ENCODE results near the gene ACOT9. TPM values are rescaled to one million over a fixed set of nuclear protein-coding genes. Genes with fewer than 3 reads are reported as not detected.

Gene ACOT9
- total RNA-seq, 1 experiment from 2014 or later: 44.5 TPM

DNA sequence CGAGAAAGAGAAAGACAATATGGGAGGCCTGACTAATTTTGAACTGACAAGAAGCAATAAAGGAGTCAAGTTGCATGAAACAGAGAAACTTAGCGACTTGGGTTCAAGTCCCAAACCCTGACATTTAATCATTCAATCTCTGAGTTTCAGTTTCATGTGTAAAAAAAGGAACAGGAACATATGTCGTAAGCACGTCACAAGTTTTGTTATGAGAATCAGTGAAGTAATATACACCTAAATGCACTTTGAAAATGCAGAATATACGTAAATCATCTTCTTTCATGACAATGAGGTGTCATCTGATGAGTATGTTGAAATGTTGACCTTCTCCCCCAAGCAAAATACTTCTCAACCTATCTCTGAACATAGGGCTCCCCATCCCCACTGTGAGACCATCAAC lies 10.4 kb downstream of the ACOT9 start:
- ATAC-seq: no peak
- in situ Hi-C loops (cut with HindIII; ENCODE audit: low pct_unique_long_range_greater_than_20kb, low sequenced_read_pairs): no loop called here
- POLR2A ChIA-PET: no interaction called here

DNA sequence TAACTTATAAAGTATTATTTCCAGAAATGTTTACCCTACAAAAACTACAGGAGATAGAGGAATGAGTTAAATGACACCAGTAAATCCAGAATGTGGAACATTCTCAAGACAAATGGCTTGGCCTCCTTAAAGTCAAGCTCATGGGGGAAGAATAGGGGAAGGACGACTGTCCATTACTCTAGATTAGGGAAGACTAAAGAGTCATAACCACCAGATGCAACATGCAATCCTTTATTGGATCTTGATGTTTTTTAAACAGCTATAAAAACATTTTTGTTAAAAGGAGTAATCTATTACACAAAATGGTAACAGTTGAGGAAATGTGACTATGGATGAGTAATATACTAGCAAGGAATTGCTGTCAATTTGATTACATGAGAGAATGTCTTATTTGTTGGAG lies 11.1 kb downstream of the ACOT9 start:
- intact Hi-C loops (cut with micrococcal nuclease; ENCODE audit: unreplicated experiment) (no loop called here), in situ Hi-C loops (cut with HindIII; ENCODE audit: low pct_unique_long_range_greater_than_20kb, low sequenced_read_pairs) (no loop called here)
- no peaks in the 10 kb centered on the region for H3K27me3 ChIP-seq (ENCODE audit: control insufficient read depth, insufficient read depth, low read length)
- H3K4me1 ChIP-seq (ENCODE audit: control insufficient read depth, insufficient read depth, low read length): no peaks in the 10 kb centered on the region
- ChIA-PET CTCF (no interaction called here), POLR2A (no interaction called here)
- peaks cover 5% of the 10 kb centered on the region; the same call in 1 of the 2 replicates for H3K36me3 ChIP-seq (ENCODE audit: control insufficient read depth, insufficient read depth, low read length)
- no peak for ATAC-seq
- BruUV-seq (replicated peaks): no TSS peak
- H3K9me3 ChIP-seq (ENCODE audit: control insufficient read depth, insufficient read depth, low read depth, low read length): no peaks in the 10 kb centered on the region
- no peak overlapping the region for H3K4me3 ChIP-seq (ENCODE audit: low read depth in 2 of 2, low read length in 2 of 2)
- no peak overlapping the region for H3K27ac ChIP-seq (ENCODE audit: low read length)
- DNase-seq (ENCODE audit: low read depth, low spot score): no peak
- TF ChIP-seq TCF7L2 (IDR thresholded peaks at IDR 0.05; ENCODE audit: low read depth, low read length) (no peak), POLR2AphosphoS5 (IDR thresholded peaks at IDR 0.05; ENCODE audit: low read depth, low read length) (no peak), SIN3A (IDR thresholded peaks at IDR 0.05; ENCODE audit: borderline replicate concordance, insufficient read depth, low read depth, low read length) (no peak)
- TF ChIP-seq, protein P1, sequence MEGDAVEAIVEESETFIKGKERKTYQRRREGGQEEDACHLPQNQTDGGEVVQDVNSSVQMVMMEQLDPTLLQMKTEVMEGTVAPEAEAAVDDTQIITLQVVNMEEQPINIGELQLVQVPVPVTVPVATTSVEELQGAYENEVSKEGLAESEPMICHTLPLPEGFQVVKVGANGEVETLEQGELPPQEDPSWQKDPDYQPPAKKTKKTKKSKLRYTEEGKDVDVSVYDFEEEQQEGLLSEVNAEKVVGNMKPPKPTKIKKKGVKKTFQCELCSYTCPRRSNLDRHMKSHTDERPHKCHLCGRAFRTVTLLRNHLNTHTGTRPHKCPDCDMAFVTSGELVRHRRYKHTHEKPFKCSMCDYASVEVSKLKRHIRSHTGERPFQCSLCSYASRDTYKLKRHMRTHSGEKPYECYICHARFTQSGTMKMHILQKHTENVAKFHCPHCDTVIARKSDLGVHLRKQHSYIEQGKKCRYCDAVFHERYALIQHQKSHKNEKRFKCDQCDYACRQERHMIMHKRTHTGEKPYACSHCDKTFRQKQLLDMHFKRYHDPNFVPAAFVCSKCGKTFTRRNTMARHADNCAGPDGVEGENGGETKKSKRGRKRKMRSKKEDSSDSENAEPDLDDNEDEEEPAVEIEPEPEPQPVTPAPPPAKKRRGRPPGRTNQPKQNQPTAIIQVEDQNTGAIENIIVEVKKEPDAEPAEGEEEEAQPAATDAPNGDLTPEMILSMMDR (IDR thresholded peaks at IDR 0.05): no peak
- TF ChIP-seq, protein P2, sequence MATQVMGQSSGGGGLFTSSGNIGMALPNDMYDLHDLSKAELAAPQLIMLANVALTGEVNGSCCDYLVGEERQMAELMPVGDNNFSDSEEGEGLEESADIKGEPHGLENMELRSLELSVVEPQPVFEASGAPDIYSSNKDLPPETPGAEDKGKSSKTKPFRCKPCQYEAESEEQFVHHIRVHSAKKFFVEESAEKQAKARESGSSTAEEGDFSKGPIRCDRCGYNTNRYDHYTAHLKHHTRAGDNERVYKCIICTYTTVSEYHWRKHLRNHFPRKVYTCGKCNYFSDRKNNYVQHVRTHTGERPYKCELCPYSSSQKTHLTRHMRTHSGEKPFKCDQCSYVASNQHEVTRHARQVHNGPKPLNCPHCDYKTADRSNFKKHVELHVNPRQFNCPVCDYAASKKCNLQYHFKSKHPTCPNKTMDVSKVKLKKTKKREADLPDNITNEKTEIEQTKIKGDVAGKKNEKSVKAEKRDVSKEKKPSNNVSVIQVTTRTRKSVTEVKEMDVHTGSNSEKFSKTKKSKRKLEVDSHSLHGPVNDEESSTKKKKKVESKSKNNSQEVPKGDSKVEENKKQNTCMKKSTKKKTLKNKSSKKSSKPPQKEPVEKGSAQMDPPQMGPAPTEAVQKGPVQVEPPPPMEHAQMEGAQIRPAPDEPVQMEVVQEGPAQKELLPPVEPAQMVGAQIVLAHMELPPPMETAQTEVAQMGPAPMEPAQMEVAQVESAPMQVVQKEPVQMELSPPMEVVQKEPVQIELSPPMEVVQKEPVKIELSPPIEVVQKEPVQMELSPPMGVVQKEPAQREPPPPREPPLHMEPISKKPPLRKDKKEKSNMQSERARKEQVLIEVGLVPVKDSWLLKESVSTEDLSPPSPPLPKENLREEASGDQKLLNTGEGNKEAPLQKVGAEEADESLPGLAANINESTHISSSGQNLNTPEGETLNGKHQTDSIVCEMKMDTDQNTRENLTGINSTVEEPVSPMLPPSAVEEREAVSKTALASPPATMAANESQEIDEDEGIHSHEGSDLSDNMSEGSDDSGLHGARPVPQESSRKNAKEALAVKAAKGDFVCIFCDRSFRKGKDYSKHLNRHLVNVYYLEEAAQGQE (IDR thresholded peaks at IDR 0.05; ENCODE audit: insufficient read depth in 1 of 2, low read depth in 2 of 2, low read length in 1 of 2): no peak

More for the DNA sequence above, 10.4 kb downstream of the ACOT9 start:
- no peaks in the 10 kb centered on the region for H3K27me3 ChIP-seq (ENCODE audit: control insufficient read depth, insufficient read depth, low read length)
- no peak for DNase-seq (ENCODE audit: low read depth, low spot score)
- H3K27ac ChIP-seq (ENCODE audit: low read length): no peak overlapping the region
- H3K9me3 ChIP-seq (ENCODE audit: control insufficient read depth, insufficient read depth, low read depth, low read length): no peaks in the 10 kb centered on the region
- no peak for TF ChIP-seq SIN3A (IDR thresholded peaks at IDR 0.05; ENCODE audit: borderline replicate concordance, insufficient read depth, low read depth, low read length)
- TF ChIP-seq, protein P2 (IDR thresholded peaks at IDR 0.05; ENCODE audit: insufficient read depth in 1 of 2, low read depth in 2 of 2, low read length in 1 of 2): no peak
- no peak for TF ChIP-seq POLR2AphosphoS5 (IDR thresholded peaks at IDR 0.05; ENCODE audit: low read depth, low read length)
- no peak for TF ChIP-seq TCF7L2 (IDR thresholded peaks at IDR 0.05; ENCODE audit: low read depth, low read length)
- TF ChIP-seq, protein P1 (IDR thresholded peaks at IDR 0.05): no peak
- BruUV-seq (replicated peaks): no TSS peak
- no peak overlapping the region for H3K4me3 ChIP-seq (ENCODE audit: low read depth in 2 of 2, low read length in 2 of 2)
- peaks cover 5% of the 10 kb centered on the region; the same call in 1 of the 2 replicates for H3K36me3 ChIP-seq (ENCODE audit: control insufficient read depth, insufficient read depth, low read length)
- CTCF ChIA-PET: no interaction called here
- H3K4me1 ChIP-seq (ENCODE audit: control insufficient read depth, insufficient read depth, low read length): no peaks in the 10 kb centered on the region
- intact Hi-C loops (cut with micrococcal nuclease; ENCODE audit: unreplicated experiment): no loop called here
